T-helper 1 cell (primary cell): ENCODE measurements around the gene SCN5A.

ENCODE experiments used
- DNase-seq, 5 donors: peaks; one replicate each; pipeline ENCODE4 v3.0.0-alpha.2; 2012 to 2020

The SCN5A gene

GRCh38 chr3:38622336-38622735 lies 27.2 kb downstream of the SCN5A start:
- DNase-seq = no peak

DNA sequence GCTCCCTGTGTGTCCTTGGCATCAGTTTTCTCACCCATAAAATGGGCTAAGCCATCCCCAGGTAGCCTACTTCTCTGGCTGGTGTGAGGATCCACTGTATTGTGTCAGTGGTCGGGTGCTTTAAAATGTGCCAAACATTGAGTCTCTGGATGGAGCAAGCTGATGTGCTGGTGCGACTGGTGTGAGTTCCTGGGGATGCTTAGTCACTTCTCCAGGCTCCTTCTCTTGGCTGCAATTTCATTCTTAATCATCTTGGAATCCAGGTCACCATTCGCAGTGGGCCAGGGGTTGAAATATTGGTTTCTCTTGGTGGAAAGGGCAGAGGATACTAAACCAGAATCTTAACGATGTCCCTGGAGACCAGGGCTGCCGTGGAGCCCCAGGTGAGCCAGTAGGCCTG lies 29.3 kb downstream of the SCN5A start:
- DNase-seq = no peak

DNA sequence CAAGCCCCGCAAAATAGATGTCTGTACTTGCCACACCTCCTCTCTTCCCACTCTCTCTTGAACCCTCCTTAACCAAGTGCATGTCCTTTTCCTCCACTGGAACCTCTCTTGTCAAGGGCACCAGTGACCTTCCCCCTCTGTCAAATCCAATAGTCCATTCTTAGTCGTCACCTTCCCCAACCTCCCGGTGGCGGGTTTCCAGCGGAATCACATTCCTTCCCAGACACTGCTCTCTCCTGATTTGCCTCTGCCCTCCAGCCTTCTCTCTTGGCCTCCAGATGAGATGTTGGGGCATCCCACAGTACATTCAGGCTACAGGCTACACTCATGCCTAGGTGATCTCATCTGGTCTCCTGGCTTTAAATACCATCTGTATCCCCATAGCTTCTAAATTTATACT lies 31.1 kb downstream of the SCN5A start:
- DNase-seq = no peak

DNA sequence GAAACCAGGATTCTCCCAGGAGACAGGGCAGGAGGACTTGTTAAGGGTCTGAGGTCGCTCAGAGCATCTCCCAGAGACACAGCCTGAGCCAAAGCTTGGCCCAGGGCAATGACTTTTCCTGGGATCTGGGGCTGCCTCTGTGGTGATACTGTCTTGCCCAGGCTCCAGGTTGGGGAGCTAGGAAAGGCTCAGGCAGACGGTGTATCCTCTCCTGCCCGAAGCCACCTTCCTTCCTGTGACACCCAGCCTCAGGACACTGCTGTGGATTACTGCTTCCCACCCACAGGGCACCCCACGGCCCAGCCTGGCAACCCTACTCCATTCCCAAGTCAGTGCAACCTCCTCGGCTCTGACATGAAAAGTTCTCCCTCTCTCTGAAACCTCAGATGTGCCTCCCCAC lies 31.9 kb downstream of the SCN5A start:
- DNase-seq = no peak

GRCh38 chr3:38617137-38617536 lies 32.4 kb downstream of the SCN5A start:
- no peak for DNase-seq

DNA sequence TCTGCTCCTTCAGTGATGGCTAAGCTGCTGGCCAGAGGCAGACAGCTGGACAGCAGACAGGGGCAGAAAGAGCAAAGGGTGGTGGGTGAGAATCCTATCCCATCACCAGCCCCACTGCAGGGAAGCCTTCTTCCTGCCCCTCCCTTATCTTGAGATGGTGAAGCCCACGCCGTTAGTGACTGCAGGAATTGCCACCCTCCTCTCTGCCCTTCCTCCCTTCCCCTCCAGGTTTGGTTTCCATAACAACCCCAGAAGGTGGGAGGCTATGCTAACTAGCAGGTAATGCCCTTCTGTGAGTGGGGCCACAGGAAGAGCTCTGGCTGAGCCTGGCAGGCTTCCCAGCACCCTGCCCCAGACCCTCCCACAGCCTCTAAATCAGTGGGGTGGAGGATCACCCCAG lies 32.8 kb downstream of the SCN5A start:
- no peak for DNase-seq

GRCh38 chr3:38616111-38616510 lies 33.4 kb downstream of the SCN5A start:
- DNase-seq = no peak

GRCh38 chr3:38614651-38615352 lies 34.7 kb downstream of the SCN5A start:
- peak in 1 of 5 donors; percentile 4 for DNase-seq

GRCh38 chr3:38614091-38614490 lies 35.4 kb downstream of the SCN5A start:
- DNase-seq = peak in 1 of 5 donors; percentile 3

GRCh38 chr3:38613426-38613825 lies 36.1 kb downstream of the SCN5A start:
- peak in 1 of 5 donors; percentile 4 for DNase-seq

DNA sequence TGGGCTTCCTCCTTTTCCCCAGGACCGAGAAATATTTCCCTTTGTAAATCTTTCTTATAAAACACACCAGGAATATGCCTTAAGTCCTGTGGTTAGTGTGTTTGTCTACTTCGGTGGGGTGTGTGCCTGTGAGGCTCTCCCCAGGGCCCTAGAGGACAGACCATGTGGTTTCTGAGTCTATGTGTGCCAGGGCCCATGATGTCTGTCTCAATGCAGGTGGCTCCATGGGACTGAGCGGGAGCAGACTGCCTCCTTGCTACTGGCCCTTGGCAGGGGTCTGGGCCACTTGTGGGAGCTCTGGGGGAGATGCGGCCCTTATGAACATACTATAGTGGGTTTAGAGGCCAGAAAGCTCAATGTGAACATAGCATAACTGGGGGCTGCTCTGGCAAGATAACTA lies 37.6 kb downstream of the SCN5A start:
- no peak for DNase-seq

- DNase-seq = peak in 1 of 5 donors; percentile 4
These were observed 38.6 kb downstream of the SCN5A start for GRCh38 chr3:38610934-38611333.

- no peak for DNase-seq
These were observed 39.1 kb downstream of the SCN5A start for GRCh38 chr3:38610436-38610835.

- DNase-seq = no peak
These were observed 39.9 kb downstream of the SCN5A start for GRCh38 chr3:38609386-38610111.

DNA sequence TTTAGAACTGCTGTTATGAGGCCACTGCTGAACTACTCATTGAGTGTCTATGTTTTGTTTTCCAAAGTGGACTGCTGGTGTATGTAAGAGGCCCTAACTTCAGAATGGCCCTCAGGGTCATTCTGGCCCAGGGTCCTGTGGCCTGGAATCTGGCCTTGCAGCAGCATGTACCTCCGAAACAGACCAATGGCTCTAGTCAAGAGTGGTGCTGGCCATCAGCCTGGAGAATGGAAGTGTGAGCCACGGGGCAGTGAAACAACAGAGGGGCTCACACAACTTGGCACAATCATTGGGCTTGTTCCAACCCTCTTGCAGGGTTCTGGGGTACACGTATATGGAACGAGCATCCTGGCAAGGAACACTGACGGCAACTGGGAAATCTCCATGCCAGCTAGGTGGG lies 40.5 kb downstream of the SCN5A start:
- DNase-seq = no peak

- DNase-seq = no peak
These were observed 41.3 kb downstream of the SCN5A start for GRCh38 chr3:38608086-38608775.

- no peak for DNase-seq
These were observed 42.9 kb downstream of the SCN5A start for GRCh38 chr3:38606561-38606960.

- no peak for DNase-seq
These were observed 43.5 kb downstream of the SCN5A start for GRCh38 chr3:38605981-38606380.

DNA sequence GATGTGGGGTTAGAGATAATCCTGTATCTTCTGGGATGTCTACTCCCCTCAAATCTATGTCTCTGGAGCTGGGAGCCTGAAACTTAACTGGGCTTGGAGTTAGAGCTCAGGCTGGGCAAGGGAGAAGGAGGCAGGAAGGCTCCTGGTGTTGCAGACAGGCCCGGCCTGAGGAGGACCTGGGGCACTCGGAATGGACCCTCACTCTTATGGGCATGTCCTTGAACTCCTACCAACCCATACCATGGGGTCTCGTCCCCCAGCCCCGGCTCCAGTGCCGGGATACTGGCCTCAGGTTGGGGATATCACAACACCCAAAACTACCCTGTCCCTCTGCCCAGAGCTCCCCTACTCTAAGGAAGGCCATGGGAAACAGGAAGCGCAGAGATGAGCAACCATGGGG lies 45.2 kb downstream of the SCN5A start:
- no peak for DNase-seq

- no peak for DNase-seq
These were observed 45.8 kb downstream of the SCN5A start for GRCh38 chr3:38603731-38604131.

DNA sequence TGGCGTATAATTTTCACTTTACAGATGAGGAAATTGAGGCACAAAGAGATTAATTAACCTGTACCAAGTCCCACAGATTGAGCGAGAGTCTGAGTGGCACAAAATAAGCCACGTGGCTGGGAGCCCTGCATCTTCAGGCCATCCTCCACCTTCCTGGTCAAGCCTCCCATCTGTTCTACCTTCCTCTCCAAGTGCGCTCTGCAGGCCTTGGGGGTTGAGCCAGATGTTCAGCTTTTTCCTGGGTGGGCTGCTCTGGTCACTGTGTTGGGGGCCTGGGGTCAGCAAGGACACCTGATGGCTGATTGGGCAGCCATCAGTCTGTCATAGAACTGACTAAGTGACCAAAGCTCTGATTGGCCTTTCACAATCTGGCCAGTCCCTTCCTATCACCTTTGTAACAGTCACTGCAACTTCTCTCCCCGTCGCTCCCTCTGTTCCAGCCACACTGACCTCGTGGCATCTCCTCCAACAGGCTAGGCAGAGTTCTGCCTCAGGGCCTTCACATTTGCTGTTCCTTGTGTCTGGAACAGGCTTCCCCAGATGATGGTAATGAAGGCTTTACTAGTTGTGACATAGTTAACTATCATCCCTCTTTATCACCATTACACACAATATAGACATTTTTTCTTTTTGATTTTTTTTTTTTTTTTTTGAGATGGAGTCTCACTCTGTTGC lies 46.8 kb downstream of the SCN5A start:
- no peak for DNase-seq

GRCh38 chr3:38601956-38602550 lies 47.4 kb downstream of the SCN5A start:
- DNase-seq = no peak

DNA sequence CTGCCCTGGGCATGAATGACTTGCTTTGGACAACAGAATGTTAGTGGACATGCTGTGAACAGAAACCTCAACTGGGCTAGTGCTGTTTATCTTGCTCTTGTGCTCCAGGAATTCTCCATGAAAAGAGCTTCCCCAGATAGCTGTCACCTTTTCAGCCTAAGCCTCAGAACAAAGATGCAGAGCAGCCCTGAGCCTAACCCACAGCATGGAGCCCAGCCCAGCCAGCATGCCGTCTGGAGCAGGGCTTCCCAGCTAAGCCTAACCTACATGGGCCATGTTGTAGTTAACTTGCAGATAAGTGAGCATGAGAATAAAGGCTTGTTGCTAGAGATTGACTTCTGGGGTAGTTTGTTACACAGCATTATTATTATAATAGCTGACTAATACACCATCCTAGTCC lies 48.9 kb downstream of the SCN5A start:
- DNase-seq = no peak
